Vagina (tissue), 2 donors: ENCODE measurements around the gene EYA4.

Experiments used
- POLR2AphosphoS5 ChIP-seq, 2 donors: sonication (generic); formaldehyde crosslinking; IDR thresholded peaks; one replicate each; pipeline ENCODE4 v1.9.0; 2017; ENCODE audit warnings: antibody characterized with exemption in 2 of 2, mild to moderate bottlenecking in 2 of 2, low read depth in 1 of 2; ENCODE audit not compliant: insufficient read depth in 1 of 2
- TF ChIP-seq, protein P1 (sequence below), 3 experiments: fragments of 450-650 bp in 2 of 3; fragments of 200-600 bp in 1 of 3; sonication (generic) in 1 of 3; IDR thresholded peaks; one replicate each; pipeline ENCODE4 v1.5.1; 2017 to 2019; ENCODE audit warnings: antibody characterized with exemption in 3 of 3, mild to moderate bottlenecking in 2 of 3, moderate library complexity in 2 of 3

DNA sequence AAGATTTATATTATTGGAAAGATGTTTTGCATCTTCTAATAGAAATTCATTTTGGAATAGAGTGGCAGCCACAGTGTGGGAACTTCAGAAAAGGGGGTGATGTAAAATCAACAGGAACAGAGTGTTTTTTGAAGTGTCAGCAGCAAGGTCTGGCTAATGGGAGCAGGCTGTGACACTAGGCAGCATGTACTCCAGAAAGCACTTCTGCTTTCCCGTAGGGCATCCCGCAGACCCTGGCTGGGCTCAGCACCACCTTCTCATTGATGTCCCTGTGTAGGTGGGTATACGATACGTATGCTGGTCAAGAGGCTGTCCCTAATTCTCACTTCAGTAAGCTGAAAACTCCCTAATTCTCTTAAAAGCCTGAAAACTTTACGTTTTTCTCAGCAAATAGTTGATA lies 74.7 kb downstream of the EYA4 start:
- no peak for TF ChIP-seq POLR2AphosphoS5 (IDR thresholded peaks at IDR 0.05; ENCODE audit: insufficient read depth in 1 of 2, low read depth in 1 of 2)
- TF ChIP-seq, protein P1, sequence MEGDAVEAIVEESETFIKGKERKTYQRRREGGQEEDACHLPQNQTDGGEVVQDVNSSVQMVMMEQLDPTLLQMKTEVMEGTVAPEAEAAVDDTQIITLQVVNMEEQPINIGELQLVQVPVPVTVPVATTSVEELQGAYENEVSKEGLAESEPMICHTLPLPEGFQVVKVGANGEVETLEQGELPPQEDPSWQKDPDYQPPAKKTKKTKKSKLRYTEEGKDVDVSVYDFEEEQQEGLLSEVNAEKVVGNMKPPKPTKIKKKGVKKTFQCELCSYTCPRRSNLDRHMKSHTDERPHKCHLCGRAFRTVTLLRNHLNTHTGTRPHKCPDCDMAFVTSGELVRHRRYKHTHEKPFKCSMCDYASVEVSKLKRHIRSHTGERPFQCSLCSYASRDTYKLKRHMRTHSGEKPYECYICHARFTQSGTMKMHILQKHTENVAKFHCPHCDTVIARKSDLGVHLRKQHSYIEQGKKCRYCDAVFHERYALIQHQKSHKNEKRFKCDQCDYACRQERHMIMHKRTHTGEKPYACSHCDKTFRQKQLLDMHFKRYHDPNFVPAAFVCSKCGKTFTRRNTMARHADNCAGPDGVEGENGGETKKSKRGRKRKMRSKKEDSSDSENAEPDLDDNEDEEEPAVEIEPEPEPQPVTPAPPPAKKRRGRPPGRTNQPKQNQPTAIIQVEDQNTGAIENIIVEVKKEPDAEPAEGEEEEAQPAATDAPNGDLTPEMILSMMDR (IDR thresholded peaks at IDR 0.05), result no peak
